GM23338 (cell line): ENCODE measurements around the gene NOSTRIN. TPM values are rescaled to one million over a fixed set of nuclear protein-coding genes. Genes with fewer than 3 reads are reported as not detected.

Experiments
- ATAC-seq: fragments of 200-7000 bp; cut with Tn5 transposase; 3 replicates; pipeline ENCODE4 v1.9.1; 2020
- DNase-seq: peaks from one replicate; pipeline ENCODE4 v3.0.0-alpha.2; 2015; ENCODE audit warnings: low spot score
- H2AFZ ChIP-seq: fragments of 200-600 bp; sonication (generic); 2 replicates; pipeline ENCODE4 v1.8.0; 2016; ENCODE audit warnings: antibody characterized with exemption, mild to moderate bottlenecking, moderate library complexity
- H3F3A ChIP-seq: fragments of 200-600 bp; sonication (generic); replicated peaks from 2 replicates; pipeline ENCODE4 v1.8.0; 2017; ENCODE audit warnings: antibody characterized with exemption, mixed run types, low read depth
- H3K27ac ChIP-seq: fragments of 200-600 bp; sonication (generic); 2 replicates; pipeline ENCODE4 v1.6.1; 2016; ENCODE audit warnings: low read depth
- H3K27me3 ChIP-seq: fragments of 200-600 bp; sonication (generic); 2 replicates; pipeline ENCODE4 v1.8.0; 2016; ENCODE audit warnings: mild to moderate bottlenecking, mixed run types, moderate library complexity; ENCODE audit not compliant: insufficient read depth
- H3K36me3 ChIP-seq: fragments of 200-600 bp; sonication (generic); 2 replicates; pipeline ENCODE4 v1.8.0; 2016; ENCODE audit warnings: mild to moderate bottlenecking; ENCODE audit not compliant: insufficient read depth
- H3K4me1 ChIP-seq: fragments of 200-600 bp; sonication (generic); 2 replicates; pipeline ENCODE4 v1.8.0; 2016; ENCODE audit warnings: mild to moderate bottlenecking, moderate library complexity; ENCODE audit not compliant: insufficient read depth
- H3K4me2 ChIP-seq: fragments of 200-600 bp; sonication (generic); 2 replicates; pipeline ENCODE4 v1.7.1; 2017; ENCODE audit warnings: mixed run types
- H3K4me3 ChIP-seq: fragments of 200-600 bp; sonication (generic); 2 replicates; pipeline ENCODE4 v1.6.1; 2016; ENCODE audit warnings: mixed run types
- H3K79me2 ChIP-seq: fragments of 200-600 bp; sonication (generic); replicated peaks from 2 replicates; pipeline ENCODE4 v1.8.0; 2017; ENCODE audit warnings: mild to moderate bottlenecking; ENCODE audit not compliant: insufficient read depth
- H3K9me2 ChIP-seq: fragments of 200-600 bp; sonication (generic); 2 replicates; pipeline ENCODE4 v1.8.0; 2017; ENCODE audit not compliant: insufficient read depth
- H4K20me1 ChIP-seq: fragments of 200-600 bp; sonication (generic); replicated peaks from 2 replicates; pipeline ENCODE4 v1.8.0; 2017; ENCODE audit warnings: mild to moderate bottlenecking; ENCODE audit not compliant: insufficient read depth
- H3K27ac Mint-ChIP-seq: 2 replicates; pipeline ENCODE4 v1.8.0; 2020; ENCODE audit warnings: inconsistent platforms, mild to moderate bottlenecking, moderate library complexity, mixed read lengths
- H3K27me3 Mint-ChIP-seq: 3 replicates; pipeline ENCODE4 v1.8.0; 2022; ENCODE audit warnings: low read depth, mild to moderate bottlenecking, moderate library complexity, mixed read lengths, inconsistent platforms; ENCODE audit not compliant: insufficient read depth, poor library complexity
- H3K36me3 Mint-ChIP-seq: 3 replicates; pipeline ENCODE4 v1.8.0; 2021; ENCODE audit warnings: low read depth, mild to moderate bottlenecking, inconsistent platforms, moderate library complexity, mixed read lengths
- H3K4me1 Mint-ChIP-seq: 3 replicates; pipeline ENCODE4 v1.8.0; 2020; ENCODE audit warnings: mild to moderate bottlenecking, inconsistent platforms, mixed read lengths
- H3K4me3 Mint-ChIP-seq: 3 replicates; pipeline ENCODE4 v1.8.0; 2021; ENCODE audit warnings: moderate library complexity, mild to moderate bottlenecking, inconsistent platforms, mixed read lengths
- H3K9me3 Mint-ChIP-seq: 3 replicates; pipeline ENCODE4 v1.8.0; 2020; ENCODE audit warnings: moderate library complexity, mild to moderate bottlenecking, inconsistent platforms, mixed read lengths
- CREB1 ChIP-seq: fragments of 250-450 bp; sonication (Bioruptor Pico); IDR thresholded peaks from 2 replicates; pipeline ENCODE4 v1.5.0; 2020; ENCODE audit warnings: low read depth, mild to moderate bottlenecking, moderate library complexity
- CTCF ChIP-seq, 2 experiments: fragments of 200-600 bp in 1 of 2; sonication (generic) in 1 of 2; conservative IDR thresholded peaks; 2 replicates each; pipeline versions ENCODE4 v1.5.1 to v1.6.1; 2016 to 2017; ENCODE audit warnings: antibody characterized with exemption in 2 of 2, low read depth in 2 of 2, mild to moderate bottlenecking in 2 of 2, moderate library complexity in 1 of 2
- EZH2phosphoT487 ChIP-seq: fragments of 200-600 bp; sonication (generic); IDR thresholded peaks from one replicate; pipeline ENCODE4 v1.8.1; 2018; ENCODE audit warnings: antibody characterized with exemption; ENCODE audit not compliant: unreplicated experiment
- JUNB ChIP-seq: IDR thresholded peaks from one replicate; pipeline ENCODE4 v1.6.1; 2016; ENCODE audit warnings: antibody characterized with exemption; ENCODE audit not compliant: unreplicated experiment
- NANOG ChIP-seq: IDR thresholded peaks from 2 replicates; pipeline ENCODE4 v1.6.1; 2016; ENCODE audit warnings: antibody characterized with exemption, borderline replicate concordance
- POLR2AphosphoS5 ChIP-seq: IDR thresholded peaks from 2 replicates; pipeline ENCODE4 v1.6.1; 2016; ENCODE audit warnings: antibody characterized with exemption, low read depth
- REST ChIP-seq: IDR thresholded peaks from one replicate; pipeline ENCODE4 v1.6.1; 2018; ENCODE audit warnings: antibody characterized with exemption; ENCODE audit not compliant: unreplicated experiment
- STAT1 ChIP-seq: IDR thresholded peaks from one replicate; pipeline ENCODE4 v1.6.1; 2016; ENCODE audit warnings: antibody characterized with exemption; ENCODE audit not compliant: unreplicated experiment
- ZNF114 ChIP-seq: fragments of 250-450 bp; sonication (Bioruptor Pico); IDR thresholded peaks from 2 replicates; pipeline ENCODE4 v1.5.0; 2020; ENCODE audit warnings: mild to moderate bottlenecking, moderate library complexity
- ZNF331 ChIP-seq: fragments of 250-450 bp; sonication (Bioruptor Pico); IDR thresholded peaks from 2 replicates; pipeline ENCODE4 v1.5.0; 2020; ENCODE audit warnings: low read depth, mild to moderate bottlenecking, moderate library complexity
- ZNF462 ChIP-seq: fragments of 250-450 bp; sonication (Bioruptor Pico); IDR thresholded peaks from 2 replicates; pipeline ENCODE4 v1.5.0; 2020; ENCODE audit warnings: mild to moderate bottlenecking, moderate library complexity
- polyA plus RNA-seq: library from polyadenylated mRNA; unstranded; fragments of >200 nt; fragmentation: Nextera tagmentation; extraction: Ambion mirVana; gene quantifications from 2 replicates; pipeline ENCODE4 v1.2.1, GENCODE V29; 2016
- total RNA-seq: library from RNA; depleted of rRNA; stranded (reverse); fragments of >200 nt; shearing (Covaris generic); gene quantifications from 2 replicates; pipeline ENCODE4 v1.2.3, GENCODE V29; 2014

Gene NOSTRIN
- total and polyA plus RNA-seq, 2 experiments from 2014 or later, result 1.8 TPM; not detected in 1

- H3K27ac ChIP-seq, result no peak overlapping the region
- H3K9me3 Mint-ChIP-seq, result no peaks in the 10 kb centered on the region
- no peak overlapping the region for H3K27ac Mint-ChIP-seq
- H3K4me2 ChIP-seq, result no peak overlapping the region
- H3K9me2 ChIP-seq, result no peaks in the 10 kb centered on the region
- DNase-seq, result no peak
- no peaks in the 10 kb centered on the region for H3K79me2 ChIP-seq
- no peaks in the 10 kb centered on the region for H3F3A ChIP-seq
- H4K20me1 ChIP-seq, result no peaks in the 10 kb centered on the region
- no peak overlapping the region for H3K4me3 ChIP-seq
- H2AFZ ChIP-seq, result no peak overlapping the region
- H3K36me3 Mint-ChIP-seq, result no peaks in the 10 kb centered on the region
- H3K4me1 Mint-ChIP-seq, result no peaks in the 10 kb centered on the region; the same call in 2 of the 3 replicates
- ATAC-seq, result no peak
- no peaks in the 10 kb centered on the region for H3K27me3 Mint-ChIP-seq
- TF ChIP-seq JUNB (no peak), ZNF331 (CRISPR knock-in tag) (no peak), STAT1 (no peak)
- no peak overlapping the region for H3K4me3 Mint-ChIP-seq
- no peaks in the 10 kb centered on the region for H3K27me3 ChIP-seq
- no peaks in the 10 kb centered on the region for H3K4me1 ChIP-seq
- H3K36me3 ChIP-seq, result no peaks in the 10 kb centered on the region
These were observed 29.2 kb downstream of the NOSTRIN start for GRCh38 chr2:168831662-168832061.

- Histone ChIP-seq H3K4me3 (no peak overlapping the region), H2AFZ (no peak overlapping the region), H3F3A (no peaks in the 10 kb centered on the region), H3K79me2 (no peaks in the 10 kb centered on the region), H3K9me2 (no peaks in the 10 kb centered on the region), H3K4me1 (no peaks in the 10 kb centered on the region), H3K36me3 (no peaks in the 10 kb centered on the region), H3K4me2 (no peak overlapping the region), H3K27ac (no peak overlapping the region), H4K20me1 (no peaks in the 10 kb centered on the region), H3K27me3 (no peaks in the 10 kb centered on the region)
- Mint-ChIP-seq H3K4me1 (no peaks in the 10 kb centered on the region; the same call in 2 of the 3 replicates), H3K9me3 (no peaks in the 10 kb centered on the region), H3K27me3 (no peaks in the 10 kb centered on the region), H3K36me3 (no peaks in the 10 kb centered on the region), H3K4me3 (no peak overlapping the region), H3K27ac (no peak overlapping the region)
- DNase-seq, result no peak
- ATAC-seq, result no peak
- TF ChIP-seq POLR2AphosphoS5, result no peak
- TF ChIP-seq NANOG, result no peak
- TF ChIP-seq REST, result no peak
- no peak for TF ChIP-seq ZNF331 (CRISPR knock-in tag)
- TF ChIP-seq JUNB, result no peak
- TF ChIP-seq ZNF462 (CRISPR knock-in tag), result no peak
- no peak for TF ChIP-seq CREB1 (CRISPR knock-in tag)
- no peak for TF ChIP-seq EZH2phosphoT487
- TF ChIP-seq STAT1, result no peak
- no peak for TF ChIP-seq CTCF (conservative IDR thresholded peaks at IDR 0.05; ENCODE audit: low read depth in 2 of 2)
- TF ChIP-seq ZNF114 (CRISPR knock-in tag), result no peak
These were observed 33.5 kb downstream of the NOSTRIN start for GRCh38 chr2:168835969-168836368.
